Activated CD8-positive, alpha-beta T cell treated with anti-CD3 and anti-CD28 coated beads for 36 hours (primary cell): ENCODE results near the gene FBXO34. TPM values are rescaled to one million over a fixed set of nuclear protein-coding genes. Genes with fewer than 3 reads are reported as not detected.

ENCODE experiments used
- ATAC-seq: fragments of 200-7000 bp; cut with Tn5 transposase; one replicate; pipeline ENCODE4 v1.10.0; 2021; ENCODE audit warnings: mild to moderate bottlenecking, moderate library complexity
- CTCF ChIA-PET: fragments of 350-600 bp; sonication (Branson Sonifier 250); formaldehyde crosslinking; loops from one replicate; lab custom pipeline; 2021; ENCODE audit warnings: antibody characterized with exemption; lab: Charles Lee
- POLR2A ChIA-PET: fragments of 350-600 bp; sonication (Branson Sonifier 250); formaldehyde crosslinking; loops from one replicate; lab custom pipeline; 2021; ENCODE audit warnings: antibody characterized with exemption; lab: Charles Lee
- DNase-seq: peaks from one replicate; pipeline ENCODE4 v3.0.0-alpha.2; 2020
- H3K27ac Mint-ChIP-seq: one replicate; pipeline ENCODE4 v1.8.0; 2021; ENCODE audit warnings: mild to moderate bottlenecking, mixed read lengths
- H3K27me3 Mint-ChIP-seq: one replicate; pipeline ENCODE4 v1.8.0; 2021; ENCODE audit warnings: mixed read lengths
- H3K36me3 Mint-ChIP-seq: one replicate; pipeline ENCODE4 v1.8.0; 2021; ENCODE audit warnings: low read depth, mixed read lengths
- H3K4me1 Mint-ChIP-seq: one replicate; pipeline ENCODE4 v1.8.0; 2021; ENCODE audit warnings: low read depth, mixed read lengths
- H3K4me3 Mint-ChIP-seq: one replicate; pipeline ENCODE4 v1.8.0; 2021; ENCODE audit warnings: mild to moderate bottlenecking, moderate library complexity, mixed read lengths
- H3K9me3 Mint-ChIP-seq: one replicate; pipeline ENCODE4 v1.8.0; 2021; ENCODE audit warnings: mixed read lengths
- CTCF ChIP-seq: fragments of 200-600 bp; IDR thresholded peaks from one replicate; pipeline ENCODE4 v1.8.0; 2022; ENCODE audit warnings: antibody characterized with exemption, mild to moderate bottlenecking
- intact Hi-C: fragments of 100-400 bp; cut with micrococcal nuclease; formaldehyde crosslinking; loops from one replicate; pipeline ENCODE4 v1.10.0; 2022
- total RNA-seq, 2 experiments: library from RNA; stranded (reverse); gene quantifications; one replicate each; pipeline ENCODE4 v1.2.3, GENCODE V29; 2021

The FBXO34 gene
- total RNA-seq, 2 experiments from 2014 or later: 17.7 to 20.0 TPM

DNA sequence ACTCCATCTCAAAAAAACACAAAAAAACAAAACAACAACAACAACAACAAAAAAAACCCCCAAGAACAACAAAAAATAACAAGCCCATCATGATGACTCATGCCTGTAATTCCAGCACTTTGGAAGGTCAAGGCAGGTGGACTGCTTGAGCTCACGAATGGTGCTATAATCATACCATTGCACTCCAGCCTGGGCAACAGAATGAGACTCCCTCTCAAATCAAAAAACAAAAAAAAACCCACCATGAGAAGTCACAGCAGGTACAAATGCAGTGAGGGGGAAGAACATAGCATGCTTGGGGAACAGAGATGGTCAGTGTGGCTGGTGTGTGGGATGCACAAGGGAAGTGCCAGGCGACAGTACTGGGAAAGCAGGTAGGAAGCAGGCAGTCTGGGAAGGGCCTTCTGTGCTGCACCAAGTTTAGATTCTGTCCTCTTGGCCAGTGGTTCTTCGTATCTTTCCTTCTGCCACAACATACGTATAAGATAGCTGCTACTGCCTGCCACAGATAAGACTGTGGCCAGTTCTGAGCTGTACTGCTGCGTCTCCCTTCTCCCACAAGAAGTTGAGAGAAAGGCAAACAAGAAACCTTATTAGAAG, 112.4 kb downstream of the FBXO34 start:
- intact Hi-C loops: no loop called here
- H3K27ac Mint-ChIP-seq: peak overlapping the region; percentile 71
- no peaks in the 10 kb centered on the region for H3K27me3 Mint-ChIP-seq
- CTCF ChIA-PET: interaction anchor here (1.5 to 2.1 kb wide), 5 partner anchors 9 to 63 kb away, joined by 3 to 6 read pairs (median 6); no protein-coding TSS in a partner anchor
- H3K4me3 Mint-ChIP-seq: no peak overlapping the region
- no peaks in the 10 kb centered on the region for H3K9me3 Mint-ChIP-seq
- DNase-seq: no peak
- peaks cover 39% of the 10 kb centered on the region for H3K4me1 Mint-ChIP-seq
- H3K36me3 Mint-ChIP-seq: peaks cover 39% of the 10 kb centered on the region
- POLR2A ChIA-PET: no interaction called here
- no peak for ATAC-seq
- TF ChIP-seq CTCF: no peak

DNA sequence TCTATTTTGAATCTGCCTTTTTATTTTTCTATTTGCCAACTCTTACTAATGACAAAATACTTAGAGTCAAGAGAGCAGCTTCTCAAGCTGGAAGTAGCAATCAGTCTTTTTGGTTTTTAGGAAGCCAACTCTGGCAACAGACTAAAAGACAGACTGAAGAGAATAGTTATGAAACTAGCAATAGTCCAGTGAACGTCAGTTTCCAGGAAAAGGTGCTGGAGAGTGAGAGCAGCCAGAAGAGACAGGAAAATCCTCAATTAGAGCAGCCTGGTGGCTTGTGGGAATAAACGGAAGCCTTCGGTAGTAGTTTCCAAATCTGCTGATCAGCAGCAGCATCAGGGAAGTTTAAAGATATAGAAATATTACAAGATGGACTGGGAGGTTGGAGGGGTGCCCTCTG, 113.3 kb downstream of the FBXO34 start:
- intact Hi-C loops: no loop called here
- Mint-ChIP-seq H3K27ac (peak overlapping the region; percentile 19), H3K4me1 (peaks cover 48% of the 10 kb centered on the region), H3K4me3 (no peak overlapping the region), H3K9me3 (no peaks in the 10 kb centered on the region), H3K36me3 (peaks cover 45% of the 10 kb centered on the region), H3K27me3 (no peaks in the 10 kb centered on the region)
- ChIA-PET CTCF (interaction anchor here (1.5 to 2.1 kb wide), 3 partner anchors 30 to 62 kb away, joined by 3 to 6 read pairs (median 3); no protein-coding TSS in a partner anchor), POLR2A (interaction anchor here (0.7 to 1.2 kb wide), 2 partner anchors 10 to 14 kb away, joined by 3 to 4 read pairs; no protein-coding TSS in a partner anchor)
- TF ChIP-seq CTCF: no peak
- ATAC-seq (no peak), DNase-seq (no peak)

DNA sequence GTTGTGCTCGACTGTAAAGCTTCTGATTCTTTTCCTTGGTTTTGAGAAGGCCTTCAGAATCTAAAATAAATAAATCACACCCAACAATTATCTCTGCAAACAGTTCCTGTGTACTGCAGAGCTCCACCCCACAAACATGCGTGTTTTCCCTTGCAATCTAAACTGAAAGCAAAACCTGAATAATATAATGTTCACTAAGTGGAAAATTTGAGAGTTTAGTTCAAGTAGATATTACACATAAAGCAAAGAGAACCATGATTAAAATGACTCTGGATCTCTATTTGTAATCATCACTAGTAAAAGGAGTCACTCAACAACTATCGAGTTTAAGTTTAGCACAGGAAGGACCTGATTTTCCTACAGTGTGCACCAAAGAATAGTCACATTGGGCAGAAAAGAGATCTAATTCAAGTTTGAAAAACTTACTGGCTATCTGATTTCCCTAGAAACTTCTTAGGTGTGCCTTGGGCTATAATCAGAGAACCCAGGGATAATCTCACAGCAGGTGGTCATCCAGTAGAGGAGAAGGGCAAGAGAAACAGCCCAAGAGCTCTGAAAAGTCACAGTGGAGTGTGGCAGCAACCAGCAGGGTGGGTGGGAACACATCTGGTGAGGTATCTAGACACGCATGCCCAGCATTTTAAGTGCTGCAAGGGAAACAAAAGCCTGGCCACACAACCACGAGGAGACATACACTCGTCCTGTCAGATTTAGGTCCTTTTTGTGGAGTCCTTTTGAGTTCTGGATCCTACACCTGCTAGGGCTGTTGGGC, 115.0 kb downstream of the FBXO34 start:
- H3K9me3 Mint-ChIP-seq: no peaks in the 10 kb centered on the region
- H3K4me3 Mint-ChIP-seq: peak overlapping the region; percentile 27
- peaks cover 47% of the 10 kb centered on the region for H3K4me1 Mint-ChIP-seq
- intact Hi-C loops: no loop called here
- H3K36me3 Mint-ChIP-seq: peaks cover 44% of the 10 kb centered on the region
- H3K27me3 Mint-ChIP-seq: no peaks in the 10 kb centered on the region
- POLR2A ChIA-PET: interaction anchor here (1.0 kb wide), 1 partner anchor 9 kb away, joined by 5 read pairs; no protein-coding TSS in a partner anchor
- CTCF ChIA-PET: interaction anchor here (1.0 to 2.5 kb wide), 4 partner anchors 11 to 116 kb away, joined by 4 to 7 read pairs (median 5); no protein-coding TSS in a partner anchor
- TF ChIP-seq CTCF: no peak
- H3K27ac Mint-ChIP-seq: peak overlapping the region; percentile 91
- DNase-seq (peak; percentile 32), ATAC-seq (peak; percentile 79)

GRCh38 chr14:55387121-55387520, 115.9 kb downstream of the FBXO34 start:
- ChIA-PET CTCF (interaction anchor here (1.3 to 2.5 kb wide), 3 partner anchors 30 to 117 kb away, joined by 3 to 7 read pairs (median 4); no protein-coding TSS in a partner anchor), POLR2A (interaction anchor here (0.6 to 1.0 kb wide), 2 partner anchors 15 to 1277 kb away, joined by 3 to 6 read pairs; no protein-coding TSS in a partner anchor)
- Mint-ChIP-seq H3K36me3 (peaks cover 43% of the 10 kb centered on the region), H3K27me3 (no peaks in the 10 kb centered on the region), H3K9me3 (no peaks in the 10 kb centered on the region), H3K4me3 (no peak overlapping the region), H3K4me1 (peaks cover 44% of the 10 kb centered on the region), H3K27ac (peak overlapping the region; percentile 91)
- no peak for DNase-seq
- intact Hi-C loops: no loop called here
- no peak for TF ChIP-seq CTCF
- ATAC-seq: no peak
